Activated T-helper 2 cell treated with anti-CD3 and anti-CD28 coated beads, Interferon-gamma antibody, Interleukin-2, Interleukin-4, amounts not matched to agents 10 μg/mL and 5 μg/mL and 100 μg/mL, durations not matched to agents 14 hours and 24 hours and 36 hours (primary cell): ENCODE results near the gene MCF2L2. TPM values are rescaled to one million over a fixed set of nuclear protein-coding genes. Genes with fewer than 3 reads are reported as not detected.

Source experiments
- DNase-seq: peaks from one replicate; pipeline ENCODE4 v3.0.0; 2021; ENCODE audit warnings: low spot score
- H3K27ac Mint-ChIP-seq: one replicate; pipeline ENCODE4 v1.8.0; 2021; ENCODE audit warnings: mixed read lengths
- H3K27me3 Mint-ChIP-seq: one replicate; pipeline ENCODE4 v1.8.0; 2021; ENCODE audit warnings: low read depth, mixed read lengths
- H3K36me3 Mint-ChIP-seq: one replicate; pipeline ENCODE4 v1.8.0; 2021; ENCODE audit warnings: low read depth, mixed read lengths
- H3K4me1 Mint-ChIP-seq: one replicate; pipeline ENCODE4 v1.8.0; 2021; ENCODE audit warnings: low read depth, mixed read lengths
- H3K4me3 Mint-ChIP-seq: one replicate; pipeline ENCODE4 v1.8.0; 2021; ENCODE audit warnings: low read depth, mild to moderate bottlenecking, moderate library complexity, mixed read lengths
- H3K9me3 Mint-ChIP-seq: one replicate; pipeline ENCODE4 v1.8.0; 2021; ENCODE audit warnings: mixed read lengths
- intact Hi-C: fragments of 100-400 bp; cut with micrococcal nuclease; formaldehyde crosslinking; loops from one replicate; pipeline ENCODE4 v1.15.1; 2023
- total RNA-seq: library from RNA; stranded (reverse); gene quantifications from 2 replicates; pipeline ENCODE4 v1.2.3, GENCODE V29; 2022

MCF2L2 gene
- total RNA-seq, 1 donor from 2014 or later = 7.5 TPM

DNA sequence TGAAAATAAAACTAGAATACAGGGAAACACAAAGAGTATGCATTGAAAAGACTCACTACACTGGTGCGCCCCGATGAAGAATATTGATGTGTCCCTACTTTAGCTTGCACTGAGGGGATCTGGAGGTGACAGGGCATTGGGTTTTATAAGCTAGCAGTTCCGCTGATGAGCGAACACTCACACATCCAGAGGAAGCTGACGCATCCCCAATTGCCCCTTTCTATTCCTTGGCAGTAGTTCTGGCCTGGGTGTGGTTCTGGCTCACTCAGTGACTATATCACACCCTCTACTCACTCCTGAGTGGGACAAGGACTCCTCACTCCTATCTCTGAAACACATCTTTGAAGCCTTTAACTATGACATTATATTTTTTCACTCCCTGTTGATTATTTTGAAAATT lies 104.3 kb downstream of the MCF2L2 start:
- H3K27ac Mint-ChIP-seq = no peak overlapping the region
- H3K36me3 Mint-ChIP-seq = peaks cover 6% of the 10 kb centered on the region
- no peaks in the 10 kb centered on the region for H3K27me3 Mint-ChIP-seq
- no peaks in the 10 kb centered on the region for H3K9me3 Mint-ChIP-seq
- H3K4me3 Mint-ChIP-seq = no peak overlapping the region
- intact Hi-C loops = no loop called here
- DNase-seq = no peak
- peaks cover 25% of the 10 kb centered on the region for H3K4me1 Mint-ChIP-seq

- no peak for DNase-seq
- H3K4me1 Mint-ChIP-seq = peaks cover 15% of the 10 kb centered on the region
- H3K27ac Mint-ChIP-seq = no peak overlapping the region
- H3K27me3 Mint-ChIP-seq = no peaks in the 10 kb centered on the region
- H3K4me3 Mint-ChIP-seq = no peak overlapping the region
- H3K9me3 Mint-ChIP-seq = no peaks in the 10 kb centered on the region
- intact Hi-C loops = no loop called here
- H3K36me3 Mint-ChIP-seq = peaks cover 16% of the 10 kb centered on the region
Observed at GRCh38 chr3:183319371-183319770, 109.0 kb downstream of the MCF2L2 start.

GRCh38 chr3:183318877-183319276 lies 109.5 kb downstream of the MCF2L2 start:
- Mint-ChIP-seq H3K9me3 (no peaks in the 10 kb centered on the region), H3K36me3 (peaks cover 16% of the 10 kb centered on the region), H3K4me1 (peaks cover 15% of the 10 kb centered on the region), H3K27me3 (no peaks in the 10 kb centered on the region), H3K27ac (no peak overlapping the region), H3K4me3 (no peak overlapping the region)
- intact Hi-C loops = no loop called here
- no peak for DNase-seq

GRCh38 chr3:183317886-183318865 lies 110.2 kb downstream of the MCF2L2 start:
- H3K27me3 Mint-ChIP-seq = no peaks in the 10 kb centered on the region
- peaks cover 17% of the 10 kb centered on the region for H3K4me1 Mint-ChIP-seq
- H3K4me3 Mint-ChIP-seq = no peak overlapping the region
- no peaks in the 10 kb centered on the region for H3K9me3 Mint-ChIP-seq
- peaks cover 16% of the 10 kb centered on the region for H3K36me3 Mint-ChIP-seq
- no peak for DNase-seq
- intact Hi-C loops = no loop called here
- no peak overlapping the region for H3K27ac Mint-ChIP-seq

GRCh38 chr3:183317271-183317670 lies 111.1 kb downstream of the MCF2L2 start:
- intact Hi-C loops = no loop called here
- Mint-ChIP-seq H3K9me3 (no peaks in the 10 kb centered on the region), H3K36me3 (peaks cover 17% of the 10 kb centered on the region), H3K4me3 (no peak overlapping the region), H3K4me1 (peaks cover 17% of the 10 kb centered on the region), H3K27ac (no peak overlapping the region), H3K27me3 (no peaks in the 10 kb centered on the region)
- DNase-seq = no peak

- H3K9me3 Mint-ChIP-seq = no peaks in the 10 kb centered on the region
- intact Hi-C loops = no loop called here
Observed at GRCh38 chr3:183315739-183316138, 112.7 kb downstream of the MCF2L2 start.

GRCh38 chr3:183313764-183314163 lies 114.7 kb downstream of the MCF2L2 start:
- no peak overlapping the region for H3K27ac Mint-ChIP-seq
- H3K27me3 Mint-ChIP-seq = no peaks in the 10 kb centered on the region
- H3K4me1 Mint-ChIP-seq = peaks cover 4% of the 10 kb centered on the region
- H3K4me3 Mint-ChIP-seq = no peak overlapping the region
- no peak for DNase-seq
- H3K9me3 Mint-ChIP-seq = no peaks in the 10 kb centered on the region
- intact Hi-C loops = no loop called here
- peaks cover 28% of the 10 kb centered on the region for H3K36me3 Mint-ChIP-seq

More at GRCh38 chr3:183315739-183316138, 112.7 kb downstream of the MCF2L2 start:
- Mint-ChIP-seq H3K27ac (no peak overlapping the region), H3K36me3 (peaks cover 22% of the 10 kb centered on the region), H3K4me3 (no peak overlapping the region), H3K27me3 (no peaks in the 10 kb centered on the region), H3K4me1 (peaks cover 17% of the 10 kb centered on the region)
- no peak for DNase-seq

DNA sequence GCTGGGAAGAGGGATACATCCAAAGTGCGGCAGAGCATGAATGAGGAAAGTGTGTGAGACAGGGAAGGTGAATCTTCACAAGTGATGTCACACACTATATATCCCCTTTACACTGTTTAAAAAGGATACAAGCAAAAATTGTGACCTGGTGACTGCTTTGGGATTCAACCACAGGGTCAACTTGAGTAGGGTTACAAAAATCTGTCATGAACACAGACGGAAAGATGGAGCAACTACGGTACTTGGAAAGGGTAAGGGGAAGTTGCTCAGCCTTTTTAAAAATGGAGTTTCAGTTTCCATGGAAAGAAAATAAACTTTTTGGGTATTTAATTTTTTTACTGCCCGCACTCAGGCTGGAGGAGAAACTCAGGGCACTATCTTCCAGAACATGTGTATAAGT lies 115.1 kb downstream of the MCF2L2 start:
- Mint-ChIP-seq H3K36me3 (peaks cover 28% of the 10 kb centered on the region), H3K27me3 (no peaks in the 10 kb centered on the region), H3K27ac (no peak overlapping the region), H3K4me1 (peaks cover 4% of the 10 kb centered on the region), H3K9me3 (no peaks in the 10 kb centered on the region), H3K4me3 (no peak overlapping the region)
- intact Hi-C loops = no loop called here
- DNase-seq = no peak

- Mint-ChIP-seq H3K36me3 (peaks cover 26% of the 10 kb centered on the region), H3K27ac (no peak overlapping the region)
Observed at GRCh38 chr3:183312433-183312832, 116.0 kb downstream of the MCF2L2 start.

DNA sequence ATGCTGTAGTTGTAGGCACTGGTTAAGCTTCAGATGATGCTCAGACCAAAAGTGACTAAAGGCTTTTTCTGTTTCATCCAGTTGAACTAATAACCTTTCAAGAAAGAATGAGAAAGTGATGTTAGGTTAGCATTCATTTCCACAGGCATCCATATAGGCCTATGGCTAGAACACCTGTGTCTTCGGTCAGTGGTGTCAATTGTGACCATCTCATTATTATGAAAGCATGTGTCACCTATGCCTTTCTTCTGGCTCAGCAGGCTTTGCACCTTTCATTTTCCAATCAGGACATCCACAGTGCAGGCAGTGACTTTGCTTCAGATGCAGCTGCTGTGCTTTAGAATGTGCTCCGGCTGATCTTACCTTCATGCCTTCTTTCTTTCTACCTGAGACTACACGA lies 117.5 kb downstream of the MCF2L2 start:
- Mint-ChIP-seq H3K27me3 (no peaks in the 10 kb centered on the region), H3K27ac (no peak overlapping the region), H3K4me3 (no peak overlapping the region), H3K9me3 (no peaks in the 10 kb centered on the region), H3K36me3 (peaks cover 23% of the 10 kb centered on the region), H3K4me1 (peaks cover 25% of the 10 kb centered on the region)
- DNase-seq = no peak
- intact Hi-C loops = no loop called here

More at GRCh38 chr3:183312433-183312832, 116.0 kb downstream of the MCF2L2 start:
- no peak overlapping the region for H3K4me3 Mint-ChIP-seq
- no peak for DNase-seq
- H3K4me1 Mint-ChIP-seq = peaks cover 11% of the 10 kb centered on the region
- H3K27me3 Mint-ChIP-seq = no peaks in the 10 kb centered on the region
- intact Hi-C loops = no loop called here
- H3K9me3 Mint-ChIP-seq = no peaks in the 10 kb centered on the region

DNA sequence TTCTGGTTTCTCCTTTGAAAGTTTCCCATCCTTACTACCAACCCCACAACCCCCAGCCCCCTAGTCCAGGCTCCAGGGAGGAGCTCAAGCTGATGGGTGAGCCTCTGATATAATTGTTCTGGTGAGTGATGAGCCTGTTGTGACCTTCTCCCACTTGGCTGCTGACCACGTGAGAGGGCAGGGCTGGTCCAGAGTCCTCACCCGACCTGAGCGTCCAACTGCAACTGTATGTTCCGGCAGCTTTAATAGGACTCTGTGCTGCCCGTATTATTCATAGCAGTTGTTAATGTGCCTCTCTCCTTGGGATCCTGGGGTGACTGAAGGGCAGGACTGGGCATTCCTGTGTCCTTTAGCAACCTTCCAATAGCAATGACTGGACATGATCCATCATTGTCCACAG lies 119.1 kb downstream of the MCF2L2 start:
- Mint-ChIP-seq H3K4me3 (no peak overlapping the region), H3K27me3 (no peaks in the 10 kb centered on the region), H3K27ac (no peak overlapping the region), H3K36me3 (peaks cover 23% of the 10 kb centered on the region), H3K9me3 (no peaks in the 10 kb centered on the region), H3K4me1 (peaks cover 25% of the 10 kb centered on the region)
- no peak for DNase-seq
- intact Hi-C loops = no loop called here

- DNase-seq = no peak
- Mint-ChIP-seq H3K36me3 (peaks cover 23% of the 10 kb centered on the region), H3K4me1 (peaks cover 25% of the 10 kb centered on the region), H3K27ac (no peak overlapping the region), H3K27me3 (no peaks in the 10 kb centered on the region), H3K9me3 (no peaks in the 10 kb centered on the region), H3K4me3 (no peak overlapping the region)
- intact Hi-C loops = no loop called here
Observed at GRCh38 chr3:183308751-183309150, 119.7 kb downstream of the MCF2L2 start.

GRCh38 chr3:183307749-183308148 lies 120.7 kb downstream of the MCF2L2 start:
- Mint-ChIP-seq H3K4me3 (no peak overlapping the region), H3K27ac (no peak overlapping the region), H3K9me3 (no peaks in the 10 kb centered on the region), H3K4me1 (peaks cover 25% of the 10 kb centered on the region), H3K27me3 (no peaks in the 10 kb centered on the region), H3K36me3 (peaks cover 23% of the 10 kb centered on the region)
- no peak for DNase-seq
- intact Hi-C loops = loop anchor here (1.0 to 2.0 kb wide), 3 partner anchors 21 to 69 kb away; no protein-coding TSS in a partner anchor
